Endodermal cell (in vitro differentiated cells): ENCODE measurements around the gene ACTN1. TPM values are rescaled to one million over a fixed set of nuclear protein-coding genes. Genes with fewer than 3 reads are reported as not detected.
A peak's percentile ranks its signal among the peaks of the same experiment; 100 is the strongest.

Experiments used
- DNase-seq: peaks from one replicate; pipeline ENCODE4 v3.0.0-alpha.2; 2017
- H3K27ac ChIP-seq: 2 replicates; pipeline ENCODE4 v1.5.1; 2013; ENCODE audit warnings: mild to moderate bottlenecking, low read depth, low read length, moderate library complexity
- H3K27me3 ChIP-seq: 2 replicates; pipeline ENCODE4 v1.6.1; 2013; ENCODE audit warnings: mild to moderate bottlenecking, low read length, moderate library complexity; ENCODE audit not compliant: insufficient read depth, control insufficient read depth, poor library complexity, severe bottlenecking
- H3K36me3 ChIP-seq: 2 replicates; pipeline ENCODE4 v1.7.0; 2013; ENCODE audit warnings: mild to moderate bottlenecking, low read length, moderate library complexity; ENCODE audit not compliant: control insufficient read depth, insufficient read depth
- H3K4me1 ChIP-seq: one replicate; pipeline ENCODE4 v1.7.0; 2013; ENCODE audit warnings: low read length; ENCODE audit not compliant: control insufficient read depth, insufficient read depth
- H3K4me3 ChIP-seq: 2 replicates; pipeline ENCODE4 v1.5.1; 2013; ENCODE audit warnings: mild to moderate bottlenecking, low read length, moderate library complexity
- H3K9ac ChIP-seq: 2 replicates; pipeline ENCODE4 v1.6.1; 2013; ENCODE audit warnings: mild to moderate bottlenecking, low read length, moderate library complexity; ENCODE audit not compliant: poor library complexity, severe bottlenecking; ENCODE audit errors: extremely low read depth
- H3K9me3 ChIP-seq: 2 replicates; pipeline ENCODE4 v1.6.1; 2013; ENCODE audit warnings: mild to moderate bottlenecking, low read length, moderate library complexity; ENCODE audit not compliant: control insufficient read depth
- H3K27ac Mint-ChIP-seq: 2 replicates; pipeline ENCODE4 v1.8.0; 2020; ENCODE audit warnings: mixed read lengths
- H3K27me3 Mint-ChIP-seq: 2 replicates; pipeline ENCODE4 v1.8.0; 2021; ENCODE audit warnings: mild to moderate bottlenecking, mixed read lengths; ENCODE audit not compliant: insufficient read depth
- H3K36me3 Mint-ChIP-seq: 2 replicates; pipeline ENCODE4 v1.8.0; 2020; ENCODE audit warnings: low read depth, mixed read lengths
- H3K4me1 Mint-ChIP-seq: 2 replicates; pipeline ENCODE4 v1.8.0; 2020; ENCODE audit warnings: mixed read lengths
- H3K4me3 Mint-ChIP-seq: 2 replicates; pipeline ENCODE4 v1.8.0; 2020; ENCODE audit warnings: mild to moderate bottlenecking, moderate library complexity, mixed read lengths
- H3K9me3 Mint-ChIP-seq: 2 replicates; pipeline ENCODE4 v1.8.0; 2020; ENCODE audit warnings: mild to moderate bottlenecking, mixed read lengths
- WGBS, 2 experiments: methylation state at CpG; one replicate each; pipeline versions ENCODE4 v1.1.5 to v1.1.7; 2013; ENCODE audit warnings: missing lambda C conversion rate in 2 of 2, mixed read lengths in 1 of 2; ENCODE audit not compliant: insufficient coverage in 1 of 2, insufficient read length in 1 of 2; 5-methylcytosine and 5-hydroxymethylcytosine counted together
- total RNA-seq, 2 donors: library from RNA; stranded (reverse); fragmentation: NEBNext Ultra II Directional in 1 of 2; extraction: Animal tissue kit (Norgen Biotek cat#: 25700) in 1 of 2; gene quantifications; 2 replicates in 1 of 2; 3 replicates in 1 of 2; pipeline ENCODE4 v1.2.1, GENCODE V29; 2021
- TF ChIP-seq, protein P1 (sequence below): fragments of 200-600 bp; sonication (generic); conservative IDR thresholded peaks from 2 replicates; pipeline ENCODE4 v1.5.0; 2021; ENCODE audit warnings: antibody characterized with exemption, mild to moderate bottlenecking

ACTN1 gene
- total RNA-seq, 2 donors from 2014 or later: 190 to 275 TPM

DNA sequence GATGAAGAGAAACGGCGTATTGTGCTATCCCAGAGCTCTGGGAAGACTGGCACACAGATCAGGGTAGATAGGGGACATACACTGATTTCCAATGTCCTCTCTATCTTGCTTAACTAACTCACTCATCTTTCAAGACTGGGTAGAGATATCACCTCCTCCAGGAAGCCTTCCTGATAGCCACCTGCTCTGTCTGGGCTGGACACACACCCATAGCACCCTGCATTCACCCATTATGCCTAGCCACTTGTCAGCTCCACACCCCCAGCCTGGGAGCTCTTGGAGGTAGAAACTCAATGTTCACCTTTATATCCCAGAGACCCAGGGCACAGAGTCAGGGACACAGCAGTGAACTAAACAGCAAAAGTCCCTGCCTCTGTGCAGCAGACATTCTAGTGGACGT, 52.0 kb downstream of the ACTN1 start:
- Mint-ChIP-seq H3K9me3 (no peaks in the 10 kb centered on the region), H3K27me3 (no peaks in the 10 kb centered on the region), H3K4me3 (no peak overlapping the region), H3K27ac (no peak overlapping the region), H3K36me3 (peaks cover 40% of the 10 kb centered on the region), H3K4me1 (peaks cover 30% of the 10 kb centered on the region)
- no peak overlapping the region for H3K27ac ChIP-seq
- H3K9me3 ChIP-seq: peaks cover 6% of the 10 kb centered on the region
- peaks cover 72% of the 10 kb centered on the region for H3K36me3 ChIP-seq
- H3K4me1 ChIP-seq: peaks cover 8% of the 10 kb centered on the region
- H3K4me3 ChIP-seq: no peak overlapping the region
- DNase-seq: no peak
- WGBS, 2 experiments: 89 to 93% methylated on average over 1 to 3 of the region's 3 CpGs
- H3K9ac ChIP-seq: no peak overlapping the region
- H3K27me3 ChIP-seq: no peaks in the 10 kb centered on the region
- TF ChIP-seq, protein P1, sequence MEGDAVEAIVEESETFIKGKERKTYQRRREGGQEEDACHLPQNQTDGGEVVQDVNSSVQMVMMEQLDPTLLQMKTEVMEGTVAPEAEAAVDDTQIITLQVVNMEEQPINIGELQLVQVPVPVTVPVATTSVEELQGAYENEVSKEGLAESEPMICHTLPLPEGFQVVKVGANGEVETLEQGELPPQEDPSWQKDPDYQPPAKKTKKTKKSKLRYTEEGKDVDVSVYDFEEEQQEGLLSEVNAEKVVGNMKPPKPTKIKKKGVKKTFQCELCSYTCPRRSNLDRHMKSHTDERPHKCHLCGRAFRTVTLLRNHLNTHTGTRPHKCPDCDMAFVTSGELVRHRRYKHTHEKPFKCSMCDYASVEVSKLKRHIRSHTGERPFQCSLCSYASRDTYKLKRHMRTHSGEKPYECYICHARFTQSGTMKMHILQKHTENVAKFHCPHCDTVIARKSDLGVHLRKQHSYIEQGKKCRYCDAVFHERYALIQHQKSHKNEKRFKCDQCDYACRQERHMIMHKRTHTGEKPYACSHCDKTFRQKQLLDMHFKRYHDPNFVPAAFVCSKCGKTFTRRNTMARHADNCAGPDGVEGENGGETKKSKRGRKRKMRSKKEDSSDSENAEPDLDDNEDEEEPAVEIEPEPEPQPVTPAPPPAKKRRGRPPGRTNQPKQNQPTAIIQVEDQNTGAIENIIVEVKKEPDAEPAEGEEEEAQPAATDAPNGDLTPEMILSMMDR: no peak

DNA sequence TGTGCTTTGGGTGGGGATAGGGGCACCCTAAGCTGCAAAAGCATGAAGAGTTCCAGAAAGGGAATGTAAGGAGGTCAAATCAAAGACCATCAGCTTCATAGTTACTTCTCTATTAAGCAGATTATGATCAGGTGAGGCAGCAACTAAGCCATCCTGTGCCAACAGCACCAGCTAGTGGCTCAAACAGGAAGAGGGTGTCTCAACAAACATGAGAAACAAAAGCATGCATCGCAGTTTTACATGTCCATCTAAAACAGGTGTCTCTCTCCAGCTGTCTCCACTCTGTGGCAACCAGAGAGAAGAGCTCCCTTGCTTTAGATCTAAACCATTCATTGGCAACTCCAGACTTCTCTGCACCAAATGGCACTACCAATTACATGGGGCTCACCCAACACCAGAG, 52.9 kb downstream of the ACTN1 start:
- Histone ChIP-seq H3K9me3 (peaks cover 6% of the 10 kb centered on the region), H3K27me3 (no peaks in the 10 kb centered on the region), H3K36me3 (peaks cover 75% of the 10 kb centered on the region), H3K9ac (no peak overlapping the region), H3K4me1 (peaks cover 12% of the 10 kb centered on the region), H3K4me3 (no peak overlapping the region), H3K27ac (no peak overlapping the region)
- Mint-ChIP-seq H3K36me3 (peaks cover 39% of the 10 kb centered on the region), H3K9me3 (no peaks in the 10 kb centered on the region), H3K4me3 (no peak overlapping the region), H3K27ac (no peak overlapping the region), H3K4me1 (peaks cover 30% of the 10 kb centered on the region), H3K27me3 (no peaks in the 10 kb centered on the region)
- DNase-seq: no peak
- 90 to 100% methylated on average over 1 of the region's 1 CpG for WGBS, 2 experiments
- TF ChIP-seq, protein P1: peak; percentile 75

DNA sequence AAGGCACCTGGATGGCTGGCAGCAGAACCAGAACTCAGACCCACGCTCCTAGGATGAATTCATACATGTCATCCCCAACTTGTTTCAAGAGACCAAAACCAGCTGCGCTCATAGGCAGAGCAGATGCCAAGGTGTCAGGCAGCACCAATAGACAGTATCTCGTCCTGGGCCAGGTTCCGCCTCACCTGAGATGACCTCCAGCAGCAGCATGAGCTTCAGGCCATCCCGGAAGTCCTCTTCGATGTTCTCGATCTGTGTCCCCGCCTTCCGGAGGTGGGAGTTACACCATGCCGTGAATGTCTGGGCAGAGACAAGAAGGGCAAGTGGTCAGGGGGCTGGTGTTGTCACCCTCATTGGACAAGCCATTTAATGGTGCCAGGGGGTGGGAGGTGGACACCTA, 53.7 kb downstream of the ACTN1 start:
- Histone ChIP-seq H3K4me1 (peaks cover 12% of the 10 kb centered on the region), H3K36me3 (peaks cover 77% of the 10 kb centered on the region), H3K9me3 (peaks cover 6% of the 10 kb centered on the region), H3K4me3 (no peak overlapping the region), H3K27me3 (no peaks in the 10 kb centered on the region), H3K9ac (no peak overlapping the region), H3K27ac (no peak overlapping the region)
- Mint-ChIP-seq H3K9me3 (no peaks in the 10 kb centered on the region), H3K36me3 (peaks cover 46% of the 10 kb centered on the region), H3K4me3 (no peak overlapping the region), H3K27ac (no peak overlapping the region), H3K27me3 (no peaks in the 10 kb centered on the region), H3K4me1 (peaks cover 30% of the 10 kb centered on the region)
- WGBS, 2 experiments: 95 to 96% methylated on average over 10 of the region's 10 CpGs
- DNase-seq: no peak
- TF ChIP-seq, protein P1: no peak
